Naive B cell (primary cell): Measurements from ENCODE around the gene PCSK5. TPM values are rescaled to one million over a fixed set of nuclear protein-coding genes. Genes with fewer than 3 reads are reported as not detected.

Experiments
- ATAC-seq, 2 donors: fragments of 150-1000 bp; cut with Tn5 transposase; 2 replicates each; pipeline ENCODE4 v1.10.0; 2021; ENCODE audit warnings: low read depth in 2 of 2, mild to moderate bottlenecking in 2 of 2, moderate library complexity in 2 of 2
- DNase-seq: peaks from one replicate; pipeline ENCODE4 v3.0.0; 2022
- H3K27ac Mint-ChIP-seq, 6 donors: one replicate each; pipeline ENCODE4 v1.8.0; 2020 to 2022; ENCODE audit warnings: mild to moderate bottlenecking in 6 of 6, mixed read lengths in 6 of 6, moderate library complexity in 5 of 6, inconsistent platforms in 2 of 6
- H3K27me3 Mint-ChIP-seq, 3 donors: one replicate each; pipeline ENCODE4 v1.8.0; 2021 to 2022; ENCODE audit warnings: mixed read lengths in 3 of 3, mild to moderate bottlenecking in 1 of 3
- H3K36me3 Mint-ChIP-seq, 2 donors: one replicate each; pipeline ENCODE4 v1.8.0; 2020 to 2022; ENCODE audit warnings: mixed read lengths in 2 of 2, inconsistent platforms in 1 of 2, mild to moderate bottlenecking in 1 of 2
- H3K4me1 Mint-ChIP-seq, 3 donors: one replicate each; pipeline ENCODE4 v1.8.0; 2020 to 2022; ENCODE audit warnings: mixed read lengths in 3 of 3, inconsistent platforms in 1 of 3, mild to moderate bottlenecking in 1 of 3, moderate library complexity in 1 of 3
- H3K4me3 Mint-ChIP-seq, 8 donors: one replicate each; pipeline ENCODE4 v1.8.0; 2020 to 2022; ENCODE audit warnings: mild to moderate bottlenecking in 8 of 8, mixed read lengths in 8 of 8, moderate library complexity in 8 of 8, inconsistent platforms in 2 of 8
- H3K9me3 Mint-ChIP-seq, 7 donors: one replicate each; pipeline ENCODE4 v1.8.0; 2020 to 2022; ENCODE audit warnings: mixed read lengths in 7 of 7, mild to moderate bottlenecking in 5 of 7, inconsistent platforms in 2 of 7, moderate library complexity in 1 of 7
- polyA plus RNA-seq, 6 donors: library from polyadenylated mRNA; unstranded; fragments of 300-500 nt; fragmentation: Illumina TruSeq; gene quantifications; one replicate each; pipeline ENCODE4 v1.2.3, GENCODE V29; 2021; ENCODE audit warnings: low read depth in 6 of 6

Gene PCSK5
- polyA plus RNA-seq, 6 donors from 2014 or later = 0.05 TPM; not detected in 5

DNA sequence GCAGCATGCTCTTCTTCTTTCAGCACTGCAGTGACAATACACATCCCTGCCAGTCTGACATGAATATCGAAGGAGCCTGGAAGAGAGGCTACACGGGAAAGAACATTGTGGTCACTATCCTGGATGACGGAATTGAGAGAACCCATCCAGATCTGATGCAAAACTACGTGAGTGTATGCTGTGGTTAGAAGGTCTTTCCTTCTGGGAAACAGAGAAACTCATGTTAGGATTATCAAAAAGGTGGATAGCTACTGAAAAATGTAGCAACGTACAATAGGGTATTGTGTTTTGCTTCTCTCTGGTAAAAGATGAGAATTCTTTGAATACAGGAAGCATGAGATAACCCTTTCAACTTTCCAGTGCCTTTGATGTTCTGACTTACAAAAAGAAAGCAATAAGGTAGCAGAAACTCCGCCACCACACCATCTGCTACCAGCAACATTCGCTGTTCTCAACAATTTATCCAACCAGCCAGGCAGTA lies 133.3 kb downstream of the PCSK5 start:
- no peaks in the 10 kb centered on the region for H3K36me3 Mint-ChIP-seq
- DNase-seq (no peak), ATAC-seq (no peak)
- peaks cover 0 to 7% (median 0%) of the 10 kb centered on the region in 7 donors for H3K9me3 Mint-ChIP-seq
- no peaks in the 10 kb centered on the region for H3K4me1 Mint-ChIP-seq
- no peak overlapping the region for H3K4me3 Mint-ChIP-seq
- no peaks in the 10 kb centered on the region for H3K27me3 Mint-ChIP-seq
- H3K27ac Mint-ChIP-seq = no peak overlapping the region

DNA sequence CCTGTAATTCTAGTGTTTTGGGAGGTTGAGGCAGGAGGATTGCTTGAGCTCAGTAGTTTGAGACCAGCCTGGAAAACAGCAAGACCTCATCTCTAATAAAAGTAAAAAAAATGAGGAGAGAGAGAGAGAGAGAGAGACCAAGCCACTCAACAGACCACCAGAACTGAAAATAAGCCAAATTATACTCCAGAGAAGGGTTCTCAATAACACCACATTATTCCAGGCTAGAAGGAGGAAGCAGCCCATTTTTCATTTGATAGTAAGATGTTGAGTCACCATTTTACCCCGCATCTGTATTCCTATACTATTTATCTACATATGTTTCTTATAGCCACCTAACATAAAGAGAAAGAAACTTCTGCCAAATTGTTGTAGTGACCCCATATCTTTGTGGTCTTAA lies 134.8 kb downstream of the PCSK5 start:
- no peak overlapping the region for H3K27ac Mint-ChIP-seq
- H3K4me1 Mint-ChIP-seq = no peaks in the 10 kb centered on the region
- DNase-seq (no peak), ATAC-seq (no peak)
- no peak overlapping the region for H3K4me3 Mint-ChIP-seq
- no peaks in the 10 kb centered on the region for H3K27me3 Mint-ChIP-seq
- H3K9me3 Mint-ChIP-seq = peaks cover 0 to 7% (median 0%) of the 10 kb centered on the region in 7 donors
- H3K36me3 Mint-ChIP-seq = no peaks in the 10 kb centered on the region

DNA sequence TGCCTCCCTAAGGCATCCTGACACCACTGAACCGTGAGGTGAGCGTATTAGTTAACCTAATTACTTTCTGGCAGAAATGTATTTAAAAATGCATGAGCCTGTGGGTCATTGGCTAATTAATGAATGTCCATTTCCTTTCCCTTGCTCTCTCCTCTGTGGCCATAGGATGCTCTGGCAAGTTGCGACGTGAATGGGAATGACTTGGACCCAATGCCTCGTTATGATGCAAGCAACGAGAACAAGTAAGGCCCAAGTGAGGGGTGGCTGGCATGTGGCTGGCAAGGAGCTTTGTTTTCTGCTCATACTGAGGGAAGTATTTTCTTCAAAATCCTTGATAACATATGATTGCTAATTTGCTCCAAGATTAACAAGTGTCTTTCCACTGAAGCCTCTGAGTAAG lies 136.3 kb downstream of the PCSK5 start:
- no peak overlapping the region for H3K4me3 Mint-ChIP-seq
- DNase-seq (no peak), ATAC-seq (no peak)
- H3K4me1 Mint-ChIP-seq = no peaks in the 10 kb centered on the region
- no peaks in the 10 kb centered on the region for H3K36me3 Mint-ChIP-seq
- H3K27ac Mint-ChIP-seq = no peak overlapping the region
- H3K27me3 Mint-ChIP-seq = no peaks in the 10 kb centered on the region
- H3K9me3 Mint-ChIP-seq = peaks cover 0 to 4% (median 0%) of the 10 kb centered on the region in 7 donors

DNA sequence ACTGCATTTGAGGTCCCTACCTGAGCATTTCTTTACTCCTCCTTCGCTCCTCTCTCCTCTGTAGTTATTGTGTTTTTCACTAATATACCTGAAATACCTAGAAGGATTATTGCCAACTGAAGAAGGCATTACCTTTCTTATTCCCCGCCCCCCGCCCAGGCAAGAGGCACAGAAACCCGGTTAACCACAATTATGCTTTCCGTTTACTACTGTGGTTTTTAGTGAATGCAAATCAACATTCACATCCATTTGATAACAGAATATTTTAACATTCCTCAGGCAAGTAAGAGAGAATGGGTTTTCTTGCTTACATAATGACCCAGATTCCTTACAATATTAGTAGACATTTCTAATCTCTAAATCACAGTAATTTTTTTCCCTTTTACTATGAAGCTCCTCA lies 136.9 kb downstream of the PCSK5 start:
- ATAC-seq (no peak), DNase-seq (no peak)
- H3K4me3 Mint-ChIP-seq = no peak overlapping the region
- no peaks in the 10 kb centered on the region for H3K4me1 Mint-ChIP-seq
- no peak overlapping the region for H3K27ac Mint-ChIP-seq
- no peaks in the 10 kb centered on the region for H3K27me3 Mint-ChIP-seq
- H3K36me3 Mint-ChIP-seq = no peaks in the 10 kb centered on the region
- peaks cover 0 to 4% (median 0%) of the 10 kb centered on the region in 7 donors for H3K9me3 Mint-ChIP-seq

DNA sequence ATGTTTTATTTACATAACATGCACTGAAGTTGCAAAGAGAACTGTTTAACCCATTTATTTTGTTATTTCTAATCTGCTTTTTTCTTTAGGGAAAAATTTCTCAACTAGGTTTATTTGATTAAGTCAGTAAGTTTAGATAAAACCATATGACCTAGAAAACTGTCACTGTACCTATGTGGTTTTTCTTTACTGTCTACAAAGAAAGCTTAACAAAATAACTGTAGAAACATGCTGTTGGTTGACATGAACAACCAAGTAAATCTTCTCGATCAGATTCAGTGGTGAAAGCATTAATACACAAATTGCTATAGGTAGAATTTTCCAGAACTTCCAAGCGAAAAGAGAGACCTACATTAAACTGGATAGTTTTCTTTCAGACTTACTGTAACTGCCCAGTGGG lies 137.4 kb downstream of the PCSK5 start:
- no peaks in the 10 kb centered on the region for H3K36me3 Mint-ChIP-seq
- H3K27ac Mint-ChIP-seq = no peak overlapping the region
- DNase-seq (no peak), ATAC-seq (no peak)
- no peak overlapping the region for H3K4me3 Mint-ChIP-seq
- H3K4me1 Mint-ChIP-seq = no peaks in the 10 kb centered on the region
- peaks cover 0 to 4% (median 0%) of the 10 kb centered on the region in 7 donors for H3K9me3 Mint-ChIP-seq
- no peaks in the 10 kb centered on the region for H3K27me3 Mint-ChIP-seq

DNA sequence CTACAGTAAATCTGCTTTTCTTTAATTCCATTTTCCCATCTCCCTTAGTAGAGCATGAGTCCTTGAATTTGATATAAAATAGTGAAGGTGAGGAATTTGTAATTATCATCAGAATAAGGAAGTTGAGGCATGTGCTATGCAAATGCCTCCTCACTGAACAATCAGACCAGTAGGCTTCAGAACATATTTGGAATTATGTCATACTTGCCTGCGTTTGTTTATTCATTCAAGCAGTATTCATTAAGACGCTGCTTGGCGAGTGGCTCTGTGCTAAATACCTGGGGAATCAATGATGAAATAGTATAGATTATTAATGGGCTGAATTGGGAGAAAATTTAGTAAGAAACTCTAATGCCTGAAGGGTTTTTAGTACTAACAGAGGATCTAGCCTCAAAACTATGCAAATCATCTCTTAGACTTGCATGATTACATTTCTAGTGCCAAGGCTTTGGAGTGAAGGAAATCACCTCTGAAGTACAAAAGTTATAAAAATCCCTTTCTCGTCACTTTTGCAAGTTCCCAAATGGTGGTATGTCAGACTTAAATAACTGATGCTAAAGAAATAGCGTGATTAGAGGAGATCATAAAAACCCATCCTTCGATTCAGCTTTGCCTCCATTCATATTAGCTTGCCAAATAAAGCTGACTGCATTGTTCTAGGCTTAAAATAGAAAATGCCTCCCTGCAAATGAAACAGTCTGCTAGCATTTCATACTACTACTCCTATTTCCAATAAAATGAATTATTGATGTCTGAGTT lies 141.7 kb downstream of the PCSK5 start:
- no peak for ATAC-seq
- no peak for DNase-seq
- Mint-ChIP-seq H3K27ac (no peak overlapping the region), H3K4me1 (no peaks in the 10 kb centered on the region), H3K9me3 (peaks cover 0 to 4% (median 0%) of the 10 kb centered on the region in 7 donors), H3K4me3 (no peak overlapping the region), H3K36me3 (no peaks in the 10 kb centered on the region), H3K27me3 (no peaks in the 10 kb centered on the region)

DNA sequence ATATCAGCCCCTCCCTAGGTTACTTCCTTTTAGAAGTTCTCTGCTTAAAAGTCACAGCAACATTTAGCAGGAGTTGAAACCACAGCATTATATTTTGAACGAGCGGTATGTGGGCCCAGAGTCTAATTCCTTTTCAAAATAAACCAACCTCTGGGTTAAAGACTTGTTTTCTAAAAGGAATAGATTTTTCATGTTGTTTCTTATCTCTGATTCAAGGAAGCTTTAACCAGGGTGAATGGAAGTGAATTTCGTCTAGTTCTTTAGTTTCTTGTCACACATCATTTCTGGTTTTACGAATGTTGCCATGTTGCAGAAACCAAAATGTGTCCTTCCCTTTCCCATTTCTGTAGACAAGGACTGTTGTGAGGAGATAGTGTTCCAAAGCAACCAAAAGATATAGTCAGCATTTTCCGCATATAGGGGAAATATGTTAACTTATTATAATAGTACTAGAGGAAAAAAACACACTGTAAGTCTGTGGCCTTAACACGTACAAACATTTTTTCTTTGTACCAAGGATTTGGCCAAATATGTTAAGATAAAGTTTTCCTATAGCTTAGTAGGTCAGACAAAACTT lies 142.4 kb downstream of the PCSK5 start:
- ATAC-seq = no peak
- Mint-ChIP-seq H3K27ac (no peak overlapping the region), H3K27me3 (no peaks in the 10 kb centered on the region), H3K4me1 (no peaks in the 10 kb centered on the region), H3K36me3 (no peaks in the 10 kb centered on the region), H3K9me3 (peaks cover 0 to 4% (median 0%) of the 10 kb centered on the region in 7 donors), H3K4me3 (no peak overlapping the region)
- DNase-seq = no peak

DNA sequence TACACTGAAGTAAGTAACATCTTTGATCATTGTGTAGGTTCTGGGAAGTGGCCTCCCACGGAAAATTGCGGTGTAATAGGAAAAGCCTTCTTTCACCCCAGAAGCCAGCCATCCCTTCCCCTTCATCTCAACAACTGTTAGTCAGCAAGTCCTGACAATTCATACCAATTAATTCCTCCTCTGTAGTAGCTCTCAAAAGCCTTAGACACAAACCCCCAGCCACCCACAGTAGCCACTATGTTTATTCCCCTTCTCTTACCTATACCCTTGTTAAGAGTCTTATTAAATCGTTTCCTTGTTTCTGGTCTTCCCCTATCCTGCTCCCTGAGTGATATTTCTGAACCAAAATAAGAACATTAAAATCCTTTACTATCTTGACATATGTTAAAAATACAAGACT lies 143.6 kb downstream of the PCSK5 start:
- ATAC-seq (no peak), DNase-seq (no peak)
- no peak overlapping the region for H3K4me3 Mint-ChIP-seq
- no peaks in the 10 kb centered on the region for H3K9me3 Mint-ChIP-seq
- H3K27ac Mint-ChIP-seq = no peak overlapping the region
- no peaks in the 10 kb centered on the region for H3K36me3 Mint-ChIP-seq
- H3K4me1 Mint-ChIP-seq = no peaks in the 10 kb centered on the region
- H3K27me3 Mint-ChIP-seq = peaks cover 0 to 3% (median 0%) of the 10 kb centered on the region in 3 donors

DNA sequence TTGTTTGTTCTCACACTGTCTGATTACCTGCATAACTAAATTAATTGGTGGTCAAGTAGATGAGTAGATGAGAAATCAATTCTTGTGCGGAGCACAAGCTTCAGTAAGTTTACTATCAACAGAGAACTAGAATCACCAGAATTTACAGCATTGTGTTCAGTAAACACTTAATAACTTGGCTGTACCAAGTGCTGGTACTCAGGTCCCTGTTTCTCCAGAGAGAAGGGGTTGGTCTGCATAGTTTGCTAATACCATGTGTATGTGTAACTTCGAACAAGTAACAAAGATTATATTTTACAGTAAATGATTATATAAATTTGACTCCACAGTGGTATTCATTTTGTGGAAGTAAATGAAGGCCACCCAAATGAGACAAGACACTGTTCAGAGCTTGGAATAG lies 146.3 kb downstream of the PCSK5 start:
- no peaks in the 10 kb centered on the region for H3K4me1 Mint-ChIP-seq
- no peaks in the 10 kb centered on the region for H3K9me3 Mint-ChIP-seq
- no peak for DNase-seq
- no peak overlapping the region for H3K4me3 Mint-ChIP-seq
- no peak overlapping the region for H3K27ac Mint-ChIP-seq
- no peak for ATAC-seq
- peaks cover 0 to 5% (median 0%) of the 10 kb centered on the region in 3 donors for H3K27me3 Mint-ChIP-seq
- H3K36me3 Mint-ChIP-seq = no peaks in the 10 kb centered on the region

DNA sequence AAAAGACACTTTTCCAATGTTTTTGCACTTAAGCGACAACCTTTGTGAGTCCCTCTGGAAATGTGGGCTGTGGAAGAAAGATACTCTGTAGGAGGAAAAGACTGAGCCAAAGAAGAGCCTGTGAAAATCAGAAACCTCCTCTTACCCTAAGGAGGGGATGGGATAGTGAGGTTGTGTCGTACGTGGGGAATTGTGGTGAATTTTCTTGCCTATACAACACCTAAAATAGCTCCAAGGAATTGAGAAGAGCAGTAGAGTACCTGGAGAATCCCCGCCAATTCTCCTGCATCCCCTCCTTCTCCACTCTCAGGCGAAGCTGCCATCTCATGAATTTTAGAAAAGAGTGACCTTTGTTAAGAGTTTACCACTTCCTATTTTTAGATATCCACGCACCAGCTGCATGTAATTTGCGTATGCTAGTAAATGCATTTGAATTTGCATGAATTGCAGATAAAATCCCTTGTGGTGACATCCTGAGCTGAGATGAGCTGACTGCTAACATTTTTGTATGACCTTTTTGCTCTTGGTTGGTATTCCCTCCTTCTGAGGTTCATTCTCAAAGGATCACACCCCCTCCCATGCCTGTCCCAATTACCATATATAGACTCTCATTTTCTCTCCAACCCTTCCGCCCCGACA lies 147.2 kb downstream of the PCSK5 start:
- Mint-ChIP-seq H3K27me3 (peaks cover 0 to 8% (median 0%) of the 10 kb centered on the region in 3 donors), H3K4me3 (no peak overlapping the region), H3K27ac (no peak overlapping the region), H3K4me1 (no peaks in the 10 kb centered on the region), H3K9me3 (no peaks in the 10 kb centered on the region), H3K36me3 (no peaks in the 10 kb centered on the region)
- ATAC-seq = no peak
- no peak for DNase-seq

DNA sequence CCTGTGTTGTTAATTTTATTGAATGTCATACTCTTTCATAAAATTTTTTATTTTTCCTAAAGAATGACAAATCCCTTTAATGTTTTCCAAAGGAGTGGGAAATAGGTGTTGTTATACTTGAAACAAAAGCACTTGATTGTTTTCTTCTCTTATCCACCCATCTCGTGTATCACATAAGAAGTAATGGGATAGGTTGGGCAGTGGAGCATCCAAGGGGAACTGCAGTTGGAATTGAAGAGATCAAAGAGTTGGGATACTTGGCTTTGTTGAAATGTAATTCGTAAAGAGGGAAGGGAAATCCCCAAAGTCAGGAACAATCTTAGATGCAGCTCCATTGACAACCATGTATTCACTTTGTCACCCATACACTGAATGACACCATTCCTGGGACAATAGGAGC lies 148.0 kb downstream of the PCSK5 start:
- ATAC-seq = no peak
- Mint-ChIP-seq H3K27ac (no peak overlapping the region), H3K9me3 (no peaks in the 10 kb centered on the region), H3K4me3 (no peak overlapping the region), H3K36me3 (no peaks in the 10 kb centered on the region), H3K4me1 (no peaks in the 10 kb centered on the region), H3K27me3 (peaks cover 0 to 8% (median 0%) of the 10 kb centered on the region in 3 donors)
- DNase-seq = no peak

DNA sequence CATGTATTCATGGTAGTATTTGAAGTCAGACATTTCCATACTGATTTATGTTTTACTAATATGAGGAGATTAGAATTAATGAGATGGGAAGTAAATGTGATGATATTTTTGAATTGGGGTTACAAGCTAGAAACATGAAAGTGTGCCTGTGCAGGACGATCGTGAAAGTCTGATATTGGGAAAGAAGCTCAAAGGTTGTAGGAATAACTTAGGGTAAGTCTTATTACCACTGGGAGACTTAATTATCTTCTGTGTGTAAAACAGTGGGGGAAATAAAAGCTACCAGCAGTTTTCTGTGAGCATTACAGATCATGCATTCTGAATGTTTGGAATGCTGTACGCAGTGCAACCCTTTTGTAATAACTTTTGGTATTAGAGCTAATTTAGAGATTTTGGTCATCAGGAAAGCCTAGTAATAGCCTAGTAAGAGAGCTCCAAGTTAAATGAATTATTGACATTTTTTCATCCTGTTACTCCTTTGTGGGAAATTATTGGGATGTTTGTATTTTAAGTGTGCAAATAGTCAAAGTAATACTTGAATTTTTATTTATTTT lies 153.9 kb downstream of the PCSK5 start:
- DNase-seq (no peak), ATAC-seq (no peak)
- H3K27ac Mint-ChIP-seq = no peak overlapping the region
- H3K4me3 Mint-ChIP-seq = no peak overlapping the region
- H3K4me1 Mint-ChIP-seq = no peaks in the 10 kb centered on the region
- H3K36me3 Mint-ChIP-seq = no peaks in the 10 kb centered on the region
- H3K9me3 Mint-ChIP-seq = peaks cover 0 to 4% (median 0%) of the 10 kb centered on the region in 7 donors
- peaks cover 0 to 8% (median 0%) of the 10 kb centered on the region in 3 donors for H3K27me3 Mint-ChIP-seq

DNA sequence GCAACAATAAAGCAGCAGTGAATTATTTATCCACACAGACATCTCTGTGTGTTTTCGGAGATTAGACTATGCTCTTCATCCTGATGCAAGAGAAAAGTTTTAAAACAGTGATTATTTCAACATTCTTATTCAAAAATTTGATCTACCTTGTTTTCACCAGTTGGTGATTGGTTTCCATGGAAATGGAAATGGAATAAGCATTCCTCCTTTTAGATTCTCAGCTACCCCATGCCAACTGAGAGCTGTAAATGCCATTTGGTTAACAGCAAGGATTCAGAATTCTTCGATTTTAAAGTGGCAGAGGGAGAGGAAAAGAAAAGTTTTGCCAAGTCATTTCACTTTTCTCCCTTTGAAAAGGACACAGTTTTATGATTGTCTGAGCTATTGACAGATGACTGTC lies 154.7 kb downstream of the PCSK5 start:
- Mint-ChIP-seq H3K4me1 (no peaks in the 10 kb centered on the region), H3K4me3 (no peak overlapping the region), H3K9me3 (peaks cover 0 to 4% (median 0%) of the 10 kb centered on the region in 7 donors), H3K27me3 (peaks cover 0 to 8% (median 0%) of the 10 kb centered on the region in 3 donors), H3K27ac (no peak overlapping the region), H3K36me3 (no peaks in the 10 kb centered on the region)
- no peak for DNase-seq
- no peak for ATAC-seq

DNA sequence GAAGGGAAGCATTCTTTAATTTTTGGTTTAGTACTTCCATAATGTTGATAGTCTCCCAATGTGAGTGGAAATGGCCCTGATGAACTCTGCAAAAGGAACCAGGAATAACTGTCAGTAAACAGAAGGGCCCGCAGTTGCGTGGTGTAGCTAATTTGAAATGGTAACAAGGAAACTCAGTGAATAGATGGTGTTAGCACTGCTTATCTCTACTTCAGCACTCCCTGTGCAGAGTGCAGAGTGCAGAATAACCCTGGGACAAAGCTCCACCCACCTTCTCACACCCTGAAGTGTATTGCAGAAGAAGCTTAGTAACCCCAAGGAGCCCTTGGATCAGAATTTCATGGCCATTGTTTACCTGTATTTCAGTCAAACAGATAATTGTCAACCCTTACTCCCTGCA lies 158.9 kb downstream of the PCSK5 start:
- ATAC-seq = no peak
- Mint-ChIP-seq H3K27me3 (peaks cover 0 to 4% (median 4%) of the 10 kb centered on the region in 3 donors), H3K36me3 (no peaks in the 10 kb centered on the region)

More for the DNA sequence above, 158.9 kb downstream of the PCSK5 start:
- Mint-ChIP-seq H3K27ac (no peak overlapping the region), H3K4me3 (no peak overlapping the region), H3K4me1 (no peaks in the 10 kb centered on the region), H3K9me3 (peaks cover 0 to 15% (median 2%) of the 10 kb centered on the region in 7 donors)
- DNase-seq = no peak
